GM12801 (cell line): ENCODE measurements around the gene DMC1.

Experiments
- CTCF ChIP-seq: IDR thresholded peaks from one replicate; pipeline ENCODE4 v1.5.1; 2011; ENCODE audit warnings: control low read depth; ENCODE audit not compliant: insufficient read length; ENCODE audit errors: extremely low read depth

Gene DMC1

GRCh38 chr22:38490915-38491314 is 79.1 kb downstream of the DMC1 start:
- TF ChIP-seq CTCF: no peak

- TF ChIP-seq CTCF: no peak
Measured at GRCh38 chr22:38490475-38490874, 79.5 kb downstream of the DMC1 start.

- TF ChIP-seq CTCF: no peak
Measured at GRCh38 chr22:38489561-38490145, 80.3 kb downstream of the DMC1 start.

- TF ChIP-seq CTCF: no peak
Measured at GRCh38 chr22:38489142-38489541, 80.8 kb downstream of the DMC1 start.

- no peak for TF ChIP-seq CTCF
Measured at GRCh38 chr22:38487946-38488345, 82.0 kb downstream of the DMC1 start.

GRCh38 chr22:38485783-38486182 is 84.2 kb downstream of the DMC1 start:
- no peak for TF ChIP-seq CTCF

GRCh38 chr22:38484244-38484643 is 85.7 kb downstream of the DMC1 start:
- TF ChIP-seq CTCF: no peak

GRCh38 chr22:38482662-38483308 is 87.2 kb downstream of the DMC1 start:
- TF ChIP-seq CTCF: no peak
